H1 (cell line): ENCODE results near the gene ADCY2. TPM values are rescaled to one million over a fixed set of nuclear protein-coding genes. Genes with fewer than 3 reads are reported as not detected.

Experiments
- CTCF ChIA-PET: fragments of 300-600 bp; sonication (Branson Sonifier 250); formaldehyde crosslinking; loops from one replicate; lab custom pipeline; 2021; ENCODE audit not compliant: partially characterized antibody; lab: Charles Lee
- POLR2A ChIA-PET: fragments of 300-600 bp; sonication (Branson Sonifier 250); formaldehyde crosslinking; loops from one replicate; lab custom pipeline; 2021; ENCODE audit warnings: inconsistent platforms; ENCODE audit not compliant: partially characterized antibody; lab: Charles Lee
- DNase-seq, 2 experiments: peaks; one replicate each; pipeline versions ENCODE4 v3.0.0 to v3.0.0-alpha.2; 2010 to 2022; ENCODE audit warnings: low spot score in 2 of 2, low read depth in 1 of 2, mixed read lengths in 1 of 2
- FAIRE-seq: peaks from 2 replicates; lab custom pipeline; 2011; peaks lifted over from hg19 to GRCh38; lab: Jason Lieb, UNC
- H2AFZ ChIP-seq: 2 replicates; pipeline ENCODE4 v1.8.1; 2012; ENCODE audit warnings: low read length, inconsistent platforms
- H2AK5ac ChIP-seq: 2 replicates; pipeline ENCODE4 v1.6.1; 2013; ENCODE audit warnings: low read depth, low read length
- H2BK120ac ChIP-seq: replicated peaks from 2 replicates; pipeline ENCODE3; 2013; ENCODE audit warnings: low read depth, low read length, inconsistent platforms
- H2BK12ac ChIP-seq: 2 replicates; pipeline ENCODE4 v1.6.1; 2013; ENCODE audit warnings: low read depth, low read length
- H2BK15ac ChIP-seq: 2 replicates; pipeline ENCODE4 v1.6.1; 2013; ENCODE audit warnings: low read length
- H2BK20ac ChIP-seq: 2 replicates; pipeline ENCODE4 v1.6.1; 2013; ENCODE audit warnings: low read length
- H2BK5ac ChIP-seq: 2 replicates; pipeline ENCODE4 v1.6.1; 2013; ENCODE audit warnings: low read depth, low read length
- H3K14ac ChIP-seq: 2 replicates; pipeline ENCODE4 v1.6.1; 2013; ENCODE audit warnings: inconsistent platforms; ENCODE audit not compliant: insufficient read length
- H3K18ac ChIP-seq: 2 replicates; pipeline ENCODE4 v1.6.1; 2013; ENCODE audit warnings: low read length; ENCODE audit errors: extremely low read depth
- H3K23ac ChIP-seq: 2 replicates; pipeline ENCODE4 v1.6.1; 2013; ENCODE audit warnings: inconsistent platforms; ENCODE audit not compliant: insufficient read length
- H3K23me2 ChIP-seq: 2 replicates; pipeline ENCODE4 v1.6.1; 2013; ENCODE audit warnings: low read depth, low read length
- H3K27ac ChIP-seq: 2 replicates; pipeline ENCODE4 v1.6.1; 2011; ENCODE audit warnings: low read depth, low read length, inconsistent platforms
- H3K27me3 ChIP-seq, 4 experiments: replicated peaks in 1 of 4; 1 replicate in 1 of 4; 2 replicates in 3 of 4; pipeline versions ENCODE4 v1.6.1 to v1.8.1; 2011 to 2013; ENCODE audit warnings: low read length in 3 of 4, mild to moderate bottlenecking in 3 of 4, inconsistent platforms in 2 of 4, mixed read lengths in 2 of 4, moderate library complexity in 1 of 4; ENCODE audit not compliant: control insufficient read depth in 3 of 4, insufficient read depth in 3 of 4; ENCODE audit errors: extremely low read depth in 1 of 4
- H3K36me3 ChIP-seq, 4 experiments: 2 replicates each; pipeline versions ENCODE4 v1.6.1 to v1.8.1; 2011 to 2013; ENCODE audit warnings: mild to moderate bottlenecking in 4 of 4, low read length in 3 of 4, moderate library complexity in 2 of 4, control low read depth in 1 of 4, inconsistent platforms in 1 of 4; ENCODE audit not compliant: insufficient read depth in 4 of 4, control insufficient read depth in 2 of 4
- H3K4ac ChIP-seq: replicated peaks from 2 replicates; pipeline ENCODE3; 2013; ENCODE audit warnings: low read length, low read depth, mixed read lengths, inconsistent platforms; ENCODE audit not compliant: insufficient read length
- H3K4me1 ChIP-seq, 4 experiments: replicated peaks in 1 of 4; 1 replicate in 1 of 4; 2 replicates in 3 of 4; pipeline versions ENCODE4 v1.6.1 to v1.8.1; 2011 to 2013; ENCODE audit warnings: low read length in 3 of 4, inconsistent platforms in 2 of 4, mixed read lengths in 1 of 4; ENCODE audit not compliant: insufficient read depth in 4 of 4, control insufficient read depth in 3 of 4
- H3K4me2 ChIP-seq, 2 experiments: 2 replicates each; pipeline versions ENCODE4 v1.6.1 to v1.8.1; 2011 to 2013; ENCODE audit warnings: low read depth in 2 of 2, low read length in 2 of 2, control low read depth in 1 of 2, inconsistent platforms in 1 of 2, mild to moderate bottlenecking in 1 of 2; ENCODE audit not compliant: insufficient read depth in 1 of 2
- H3K4me3 ChIP-seq, 4 experiments: fragments of 200-600, 300-600 bp in 1 of 4; sonication (generic), shearing (Covaris generic), sonication (Bioruptor Twin) in 1 of 4; 2 replicates each; pipeline versions ENCODE4 v1.5.1 to v1.8.1; 2011 to 2016; ENCODE audit warnings: low read length in 4 of 4, low read depth in 3 of 4, control low read depth in 2 of 4, inconsistent platforms in 2 of 4, mild to moderate bottlenecking in 2 of 4, mixed read lengths in 1 of 4, moderate library complexity in 1 of 4; ENCODE audit not compliant: insufficient read depth in 2 of 4; ENCODE audit errors: extremely low read depth in 1 of 4
- H3K56ac ChIP-seq: replicated peaks from 2 replicates; pipeline ENCODE3; 2013; ENCODE audit warnings: low read depth, mild to moderate bottlenecking, mixed read lengths, low read length, inconsistent platforms; ENCODE audit not compliant: insufficient read length
- H3K79me1 ChIP-seq: 2 replicates; pipeline ENCODE4 v1.6.1; 2013; ENCODE audit warnings: low read depth, low read length, control low read depth
- H3K79me2 ChIP-seq, 2 experiments: 2 replicates each; pipeline versions ENCODE4 v1.6.1 to v1.8.1; 2012 to 2013; ENCODE audit warnings: low read length in 2 of 2, mild to moderate bottlenecking in 2 of 2, inconsistent platforms in 1 of 2; ENCODE audit not compliant: insufficient read depth in 2 of 2, control insufficient read depth in 1 of 2
- H3K9ac ChIP-seq, 4 experiments: replicated peaks in 1 of 4; 1 replicate in 1 of 4; 2 replicates in 3 of 4; pipeline versions ENCODE4 v1.6.1 to v1.8.1; 2011 to 2013; ENCODE audit warnings: low read depth in 3 of 4, low read length in 3 of 4, control low read depth in 2 of 4, mild to moderate bottlenecking in 2 of 4, moderate library complexity in 2 of 4, inconsistent platforms in 1 of 4; ENCODE audit errors: extremely low read depth in 1 of 4
- H3K9me3 ChIP-seq, 2 experiments: 2 replicates each; pipeline versions ENCODE4 v1.6.1 to v1.8.1; 2012 to 2013; ENCODE audit warnings: mild to moderate bottlenecking in 2 of 2, moderate library complexity in 2 of 2, control low read depth in 1 of 2, inconsistent platforms in 1 of 2, low read depth in 1 of 2, low read length in 1 of 2, mixed read lengths in 1 of 2; ENCODE audit not compliant: insufficient read depth in 2 of 2
- H4K20me1 ChIP-seq, 2 experiments: replicated peaks in 1 of 2; 2 replicates each; pipeline versions ENCODE3 to v1.8.1; 2011 to 2013; ENCODE audit warnings: inconsistent platforms in 2 of 2, low read length in 2 of 2, mild to moderate bottlenecking in 1 of 2; ENCODE audit not compliant: insufficient read depth in 2 of 2, control insufficient read depth in 1 of 2
- H4K5ac ChIP-seq: 2 replicates; pipeline ENCODE4 v1.6.1; 2013; ENCODE audit warnings: low read length, low read depth, mixed read lengths, inconsistent platforms; ENCODE audit not compliant: insufficient read length
- H4K8ac ChIP-seq: 2 replicates; pipeline ENCODE4 v1.8.0; 2013; ENCODE audit warnings: mild to moderate bottlenecking, moderate library complexity, low read length, inconsistent platforms; ENCODE audit not compliant: insufficient read depth; ENCODE audit errors: extremely low read depth
- H4K91ac ChIP-seq: replicated peaks from 2 replicates; pipeline ENCODE3; 2013; ENCODE audit warnings: low read length, mixed read lengths, inconsistent platforms; ENCODE audit not compliant: insufficient read length
- ATF3 ChIP-seq: IDR thresholded peaks from 2 replicates; pipeline ENCODE4 v1.6.1; 2011; ENCODE audit warnings: low read depth, mild to moderate bottlenecking, low read length; ENCODE audit not compliant: insufficient read depth
- BCL11A ChIP-seq, 2 experiments: IDR thresholded peaks; one replicate each; pipeline ENCODE4 v1.6.1; 2011; ENCODE audit warnings: low read depth in 2 of 2, low read length in 2 of 2, mild to moderate bottlenecking in 2 of 2
- CBX5 ChIP-seq: fragments of 300-800, 300-1000 bp; sonication (generic); IDR thresholded peaks from 2 replicates; pipeline ENCODE4 v1.7.1; 2016; ENCODE audit warnings: antibody characterized with exemption, low read length, low read depth
- EGR1 ChIP-seq: IDR thresholded peaks from 2 replicates; pipeline ENCODE4 v1.6.1; 2011; ENCODE audit warnings: low read depth, low read length, borderline replicate concordance
- JUND ChIP-seq: IDR thresholded peaks from 2 replicates; pipeline ENCODE4 v1.6.1; 2011; ENCODE audit warnings: mild to moderate bottlenecking, improper control_type of control experiment, low read length
- NANOG ChIP-seq: IDR thresholded peaks from 2 replicates; pipeline ENCODE4 v1.6.1; 2011; ENCODE audit warnings: low read length, low read depth, mild to moderate bottlenecking, inconsistent platforms; ENCODE audit not compliant: insufficient read depth, poor library complexity, severe bottlenecking
- PHF8 ChIP-seq: fragments of 200-600 bp; sonication (generic); conservative IDR thresholded peaks from 2 replicates; pipeline ENCODE4 v1.7.1; 2012; ENCODE audit warnings: low read depth, mild to moderate bottlenecking, inconsistent platforms, low read length, moderate library complexity
- SIN3A ChIP-seq, 2 experiments: IDR thresholded peaks in 1 of 2; conservative IDR thresholded peaks in 1 of 2; 2 replicates each; pipeline ENCODE4 v1.6.1; 2011 to 2012; ENCODE audit warnings: low read length in 2 of 2, improper control_type of control experiment in 1 of 2, low read depth in 1 of 2, mild to moderate bottlenecking in 1 of 2
- SP2 ChIP-seq: IDR thresholded peaks from 2 replicates; pipeline ENCODE4 v1.6.1; 2012; ENCODE audit warnings: mild to moderate bottlenecking, low read length, inconsistent platforms
- SUZ12 ChIP-seq: fragments of 200-600 bp; sonication (generic); IDR thresholded peaks from 2 replicates; pipeline ENCODE4 v1.6.1; 2012; ENCODE audit warnings: mild to moderate bottlenecking, inconsistent platforms, low read length, moderate library complexity, mixed read lengths
- TCF12 ChIP-seq: IDR thresholded peaks from 2 replicates; pipeline ENCODE4 v1.6.1; 2011; ENCODE audit warnings: low read depth, mild to moderate bottlenecking, low read length
- TEAD4 ChIP-seq: IDR thresholded peaks from 2 replicates; pipeline ENCODE4 v1.6.1; 2012; ENCODE audit warnings: low read depth, low read length, inconsistent platforms, mixed read lengths
- WGBS, 2 experiments: shearing (Covaris generic) in 1 of 2; methylation state at CpG; one replicate each; pipeline versions ENCODE4 v1.1.6 to v1.1.7; 2013 to 2015; ENCODE audit warnings: low lambda C conversion rate in 2 of 2, mixed read lengths in 2 of 2, inconsistent platforms in 1 of 2, low coverage in 1 of 2, missing lambda C conversion rate in 1 of 2; ENCODE audit not compliant: insufficient replicate concordance in 2 of 2, insufficient coverage in 1 of 2, insufficient read length in 1 of 2; ENCODE audit errors: extremely low coverage in 1 of 2, missing lambda C conversion rate in 1 of 2; 5-methylcytosine and 5-hydroxymethylcytosine counted together
- polyA plus RNA-seq, 7 experiments: library from polyadenylated mRNA; depleted of rRNA in 3 of 7; stranded (reverse) in 5 of 7; unstranded in 2 of 7; fragments of >200 nt in 5 of 7; fragments of 200-250 nt in 2 of 7; gene quantifications; 1 replicate in 5 of 7; 2 replicates in 1 of 7; 4 replicates in 1 of 7; pipeline versions ENCODE4 v1.2.1 to v1.2.3, GENCODE V29; 2011 to 2013; ENCODE audit warnings: missing spikeins in 2 of 7, mixed read lengths in 2 of 7
- total RNA-seq: library from RNA; stranded (reverse); fragmentation: NEBNext Ultra II Directional; extraction: Animal tissue kit (Norgen Biotek cat#: 25700); gene quantifications from 2 replicates; pipeline ENCODE4 v1.2.1, GENCODE V29; 2021

The ADCY2 gene
- total and polyA plus RNA-seq, 2 of the 8 experiments (the other 6 are each of a cell fraction or from before 2014, with no cell fraction given) = 35.8 to 122 TPM

DNA sequence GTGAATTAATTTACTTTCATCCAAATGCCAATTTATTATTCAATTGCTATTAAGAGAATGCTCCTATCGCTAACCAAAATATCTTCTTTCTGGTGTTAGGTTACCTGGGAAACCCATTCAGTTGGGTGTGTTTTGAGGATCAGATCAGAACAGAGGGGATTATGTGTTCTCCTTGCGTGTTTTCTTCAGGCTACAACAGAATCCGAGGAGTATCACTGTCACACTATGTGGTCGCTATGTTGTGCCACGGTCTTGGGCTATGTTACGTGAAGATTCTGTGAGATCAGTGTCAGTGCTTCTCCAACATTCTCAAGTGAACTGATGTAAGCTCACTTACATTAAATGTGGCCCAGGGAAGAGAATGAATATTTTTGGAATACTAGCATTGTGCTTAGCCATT, 39.0 kb downstream of the ADCY2 start:
- Histone ChIP-seq H2BK5ac (no peak overlapping the region), H3K79me2 (peaks cover 0 to 95% of the 10 kb centered on the region in 2 experiments; a peak in 3 of 4 replicates), H3K14ac (no peak overlapping the region), H3K56ac (no peak overlapping the region)
- FAIRE-seq = no peak
- 97% methylated on average over 6 of the region's 6 CpGs; no CpG with 5 or more reads in 1 of the 2 experiments for WGBS, 2 experiments
- CTCF ChIA-PET = interaction anchor here (0.6 to 3.3 kb wide), 6 partner anchors 9 to 186 kb away, joined by 3 to 9 read pairs (median 3); no protein-coding TSS in a partner anchor
- TF ChIP-seq SIN3A (conservative IDR thresholded peaks at IDR 0.05 in 1 of 2, IDR thresholded peaks at IDR 0.05 in 1 of 2; ENCODE audit: low read depth in 1 of 2, low read length in 2 of 2) = no peak
- no peak for TF ChIP-seq CBX5
- no peak for TF ChIP-seq EGR1
- TF ChIP-seq ATF3 = no peak
- no peak for TF ChIP-seq SP2
- TF ChIP-seq TCF12 = no peak
- TF ChIP-seq BCL11A (IDR thresholded peaks at IDR 0.05; ENCODE audit: low read depth in 2 of 2, low read length in 2 of 2) = no peak
- TF ChIP-seq TEAD4 = no peak
- no peak for TF ChIP-seq PHF8
- no peak for TF ChIP-seq SUZ12
- TF ChIP-seq JUND = no peak
- TF ChIP-seq NANOG = no peak
- TF ChIP-seq, all 59 proteins: peak for 0
- Histone ChIP-seq H3K23me2 (no peaks in the 10 kb centered on the region), H3K4me1 (no peaks in the 10 kb centered on the region), H3K9me3 (no peaks in the 10 kb centered on the region; a peak in 1 of 4 replicates), H2BK15ac (no peak overlapping the region), H3K36me3 (peaks cover 0 to 6% (median 3%) of the 10 kb centered on the region in 4 experiments; a peak in 4 of 8 replicates), H2AK5ac (no peak overlapping the region; the same call in 1 of the 2 replicates), H3K4ac (no peak overlapping the region), H3K18ac (no peak overlapping the region), H4K5ac (no peak overlapping the region), H2BK12ac (no peak overlapping the region), H3K79me1 (no peaks in the 10 kb centered on the region; the same call in 1 of the 2 replicates), H3K4me3 (no peak overlapping the region), H4K91ac (no peak overlapping the region), H4K20me1 (peaks cover 0 to 2% of the 10 kb centered on the region in 2 experiments), H4K8ac (no peak overlapping the region), H3K23ac (no peak overlapping the region), H2BK20ac (no peak overlapping the region), H3K27me3 (no peaks in the 10 kb centered on the region), H2BK120ac (no peak overlapping the region), H3K27ac (no peak overlapping the region), H3K4me2 (no peak overlapping the region), H3K9ac (no peak overlapping the region), H2AFZ (no peak overlapping the region)
- no peak for DNase-seq
- POLR2A ChIA-PET = no interaction called here
